ENCODE data around the gene UNC80.

The UNC80 gene

GRCh38 chr2:209911486-209911885 lies 139.9 kb downstream of the UNC80 start:
- no peak for DNase-seq (ENCODE audit: low read depth in 2 of 3, low spot score in 1 of 3)

- no peak for DNase-seq (ENCODE audit: low read depth in 2 of 3, low spot score in 1 of 3)
Observed at GRCh38 chr2:209913786-209914345, 142.2 kb downstream of the UNC80 start.

- no peak for DNase-seq (ENCODE audit: low read depth in 2 of 3, low spot score in 1 of 3)
Observed at GRCh38 chr2:209917154-209917771, 145.6 kb downstream of the UNC80 start.

GRCh38 chr2:209918251-209918650 lies 146.6 kb downstream of the UNC80 start:
- no peak for DNase-seq (ENCODE audit: low read depth in 2 of 3, low spot score in 1 of 3)

GRCh38 chr2:209922116-209922515 lies 150.5 kb downstream of the UNC80 start:
- DNase-seq (ENCODE audit: low read depth in 2 of 3, low spot score in 1 of 3): no peak

GRCh38 chr2:209929369-209929768 lies 157.7 kb downstream of the UNC80 start:
- DNase-seq (ENCODE audit: low read depth in 2 of 3, low spot score in 1 of 3): no peak

GRCh38 chr2:209933499-209934483 lies 162.2 kb downstream of the UNC80 start:
- no peak for DNase-seq (ENCODE audit: low read depth in 2 of 3, low spot score in 1 of 3)

- no peak for DNase-seq (ENCODE audit: low read depth in 2 of 3, low spot score in 1 of 3)
Observed at GRCh38 chr2:209936106-209936666, 164.6 kb downstream of the UNC80 start.

- DNase-seq (ENCODE audit: low read depth in 2 of 3, low spot score in 1 of 3): no peak
Observed at GRCh38 chr2:209937893-209938292, 166.3 kb downstream of the UNC80 start.

- no peak for DNase-seq (ENCODE audit: low read depth in 2 of 3, low spot score in 1 of 3)
Observed at GRCh38 chr2:209938906-209939305, 167.3 kb downstream of the UNC80 start.

- no peak for DNase-seq (ENCODE audit: low read depth in 2 of 3, low spot score in 1 of 3)
Observed at GRCh38 chr2:209940936-209941335, 169.3 kb downstream of the UNC80 start.

GRCh38 chr2:209942426-209942825 lies 170.8 kb downstream of the UNC80 start:
- DNase-seq (ENCODE audit: low read depth in 2 of 3, low spot score in 1 of 3): no peak

- DNase-seq (ENCODE audit: low read depth in 2 of 3, low spot score in 1 of 3): no peak
Observed at GRCh38 chr2:209942936-209943605, 171.4 kb downstream of the UNC80 start.

- DNase-seq (ENCODE audit: low read depth in 2 of 3, low spot score in 1 of 3): no peak
Observed at GRCh38 chr2:209943776-209944175, 172.1 kb downstream of the UNC80 start.

GRCh38 chr2:209946539-209946938 lies 174.9 kb downstream of the UNC80 start:
- DNase-seq (ENCODE audit: low read depth in 2 of 3, low spot score in 1 of 3): no peak

- DNase-seq (ENCODE audit: low read depth in 2 of 3, low spot score in 1 of 3): no peak
Observed at GRCh38 chr2:209956271-209956670, 184.6 kb downstream of the UNC80 start.

GRCh38 chr2:209958016-209958415 lies 186.4 kb downstream of the UNC80 start:
- no peak for DNase-seq (ENCODE audit: low read depth in 2 of 3, low spot score in 1 of 3)

- DNase-seq (ENCODE audit: low read depth in 2 of 3, low spot score in 1 of 3): no peak
Observed at GRCh38 chr2:209960045-209960444, 188.4 kb downstream of the UNC80 start.

- peak in 2 of 3 donors; percentile 18 to 23 for DNase-seq (ENCODE audit: low read depth in 2 of 3, low spot score in 1 of 3)
Observed at GRCh38 chr2:209960676-209961630, 189.3 kb downstream of the UNC80 start.

GRCh38 chr2:209965723-209966122 lies 194.1 kb downstream of the UNC80 start:
- no peak for DNase-seq (ENCODE audit: low read depth in 2 of 3, low spot score in 1 of 3)
